HFFc6 (cell line): Measurements from ENCODE around the gene SPEG. TPM values are rescaled to one million over a fixed set of nuclear protein-coding genes. Genes with fewer than 3 reads are reported as not detected.

Experiments
- DNase-seq: peaks from one replicate; pipeline ENCODE4 v3.0.0-alpha.2; 2018
- H3K27ac Mint-ChIP-seq: 2 replicates; pipeline ENCODE4 v1.8.0; 2020; ENCODE audit warnings: mild to moderate bottlenecking, mixed read lengths
- H3K27me3 Mint-ChIP-seq: 2 replicates; pipeline ENCODE4 v1.8.0; 2021; ENCODE audit warnings: mild to moderate bottlenecking, moderate library complexity, mixed read lengths; ENCODE audit not compliant: insufficient read depth
- H3K36me3 Mint-ChIP-seq: 2 replicates; pipeline ENCODE4 v1.8.0; 2021; ENCODE audit warnings: low read depth, mixed read lengths
- H3K4me1 Mint-ChIP-seq: 2 replicates; pipeline ENCODE4 v1.8.0; 2020; ENCODE audit warnings: low read depth, mixed read lengths
- H3K4me3 Mint-ChIP-seq: 2 replicates; pipeline ENCODE4 v1.8.0; 2020; ENCODE audit warnings: mild to moderate bottlenecking, moderate library complexity, mixed read lengths
- H3K9me3 Mint-ChIP-seq: 2 replicates; pipeline ENCODE4 v1.8.0; 2020; ENCODE audit warnings: mild to moderate bottlenecking, mixed read lengths
- CTCF ChIP-seq: fragments of 200-600 bp; sonication (generic); IDR thresholded peaks from 2 replicates; pipeline ENCODE4 v1.5.0; 2021; ENCODE audit warnings: antibody characterized with exemption, mild to moderate bottlenecking
- total RNA-seq, 6 experiments: library from RNA; stranded (reverse); fragmentation: NEBNext Ultra II Directional; extraction: Animal tissue kit (Norgen Biotek cat#: 25700); gene quantifications; 2 replicates in 1 of 6; 3 replicates in 5 of 6; pipeline ENCODE4 v1.2.3, GENCODE V29; 2021

Gene SPEG
- total RNA-seq, 6 experiments from 2014 or later: 80.9 to 89.5 (median 84.7) TPM

- Mint-ChIP-seq H3K27ac (no peak overlapping the region), H3K4me3 (no peak overlapping the region), H3K9me3 (no peaks in the 10 kb centered on the region), H3K36me3 (peaks cover 9% of the 10 kb centered on the region; the same call in 1 of the 2 replicates), H3K4me1 (peaks cover 34% of the 10 kb centered on the region), H3K27me3 (peaks cover 4% of the 10 kb centered on the region; the same call in 1 of the 2 replicates)
- TF ChIP-seq CTCF: no peak
- no peak for DNase-seq
These were observed 4.9 kb downstream of the SPEG start for GRCh38 chr2:219439506-219439905.

GRCh38 chr2:219440388-219441256 lies 6.0 kb downstream of the SPEG start:
- H3K27ac Mint-ChIP-seq: peak overlapping the region; percentile 92

GRCh38 chr2:219441451-219442255 lies 7.0 kb downstream of the SPEG start:
- H3K4me1 Mint-ChIP-seq: peaks cover 55% of the 10 kb centered on the region
- DNase-seq: peak; percentile 74

More at GRCh38 chr2:219440388-219441256, 6.0 kb downstream of the SPEG start:
- Mint-ChIP-seq H3K36me3 (peaks cover 13% of the 10 kb centered on the region; the same call in 1 of the 2 replicates), H3K4me1 (peaks cover 45% of the 10 kb centered on the region), H3K9me3 (no peaks in the 10 kb centered on the region), H3K27me3 (peaks cover 4% of the 10 kb centered on the region), H3K4me3 (peak overlapping the region; percentile 93)
- no peak for TF ChIP-seq CTCF
- peak; percentile 74 for DNase-seq

GRCh38 chr2:219442256-219443015 lies 7.8 kb downstream of the SPEG start:
- Mint-ChIP-seq H3K27me3 (peaks cover 1% of the 10 kb centered on the region; the same call in 1 of the 2 replicates), H3K4me1 (peaks cover 57% of the 10 kb centered on the region), H3K36me3 (peaks cover 13% of the 10 kb centered on the region; the same call in 1 of the 2 replicates), H3K9me3 (no peaks in the 10 kb centered on the region), H3K4me3 (peak overlapping the region; percentile 93), H3K27ac (peak overlapping the region; percentile 83)
- TF ChIP-seq CTCF: no peak
- no peak for DNase-seq

More at GRCh38 chr2:219441451-219442255, 7.0 kb downstream of the SPEG start:
- TF ChIP-seq CTCF: no peak
- peak overlapping the region; percentile 93 for H3K4me3 Mint-ChIP-seq
- no peaks in the 10 kb centered on the region for H3K9me3 Mint-ChIP-seq
- H3K27me3 Mint-ChIP-seq: peaks cover 1% of the 10 kb centered on the region; the same call in 1 of the 2 replicates
- H3K36me3 Mint-ChIP-seq: peaks cover 13% of the 10 kb centered on the region; the same call in 1 of the 2 replicates
- peak overlapping the region; percentile 92 for H3K27ac Mint-ChIP-seq
